ENCODE measurements around the gene CHTOP.

The CHTOP gene

GRCh38 chr1:153612755-153613331, 21.0 kb upstream of the CHTOP start, which contains the start of gene S100A16 (continued):
- TF ChIP-seq ZNF548 (tag by site-specific recombination; IDR thresholded peaks at IDR 0.05) (no peak), KLF1 (tag by site-specific recombination; IDR thresholded peaks at IDR 0.05) (peak; percentile 74), ZNF433 (tag by site-specific recombination; IDR thresholded peaks at IDR 0.05; ENCODE audit: low read depth) (no peak), REPIN1 (tag by site-specific recombination; IDR thresholded peaks at IDR 0.05; ENCODE audit: low read depth) (no peak), ZNF660 (tag by site-specific recombination; IDR thresholded peaks at IDR 0.05) (no peak), ZNF214 (tag by site-specific recombination; IDR thresholded peaks at IDR 0.05; ENCODE audit: borderline replicate concordance) (no peak), ZNF311 (tag by site-specific recombination; IDR thresholded peaks at IDR 0.05; ENCODE audit: borderline replicate concordance) (no peak), ZNF169 (tag by site-specific recombination; IDR thresholded peaks at IDR 0.05) (no peak), GLIS2 (tag by site-specific recombination; IDR thresholded peaks at IDR 0.05) (0 out of 2 replicates have a peak, but pooled peaks have one; percentile 3), ZNF354C (tag by site-specific recombination; IDR thresholded peaks at IDR 0.05; ENCODE audit: borderline replicate concordance, low read depth) (no peak), ZNF416 (tag by site-specific recombination; IDR thresholded peaks at IDR 0.05) (no peak), ZNF747 (tag by site-specific recombination; IDR thresholded peaks at IDR 0.05) (no peak), ZNF341 (tag by site-specific recombination; IDR thresholded peaks at IDR 0.05; ENCODE audit: low read depth) (peak; percentile 28; the same call in 1 of the 2 replicates)
- TF ChIP-seq, protein P1, sequence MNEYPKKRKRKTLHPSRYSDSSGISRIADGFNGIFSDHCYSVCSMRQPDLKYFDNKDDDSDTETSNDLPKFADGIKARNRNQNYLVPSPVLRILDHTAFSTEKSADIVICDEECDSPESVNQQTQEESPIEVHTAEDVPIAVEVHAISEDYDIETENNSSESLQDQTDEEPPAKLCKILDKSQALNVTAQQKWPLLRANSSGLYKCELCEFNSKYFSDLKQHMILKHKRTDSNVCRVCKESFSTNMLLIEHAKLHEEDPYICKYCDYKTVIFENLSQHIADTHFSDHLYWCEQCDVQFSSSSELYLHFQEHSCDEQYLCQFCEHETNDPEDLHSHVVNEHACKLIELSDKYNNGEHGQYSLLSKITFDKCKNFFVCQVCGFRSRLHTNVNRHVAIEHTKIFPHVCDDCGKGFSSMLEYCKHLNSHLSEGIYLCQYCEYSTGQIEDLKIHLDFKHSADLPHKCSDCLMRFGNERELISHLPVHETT (tag by site-specific recombination; IDR thresholded peaks at IDR 0.05): no peak

DNA sequence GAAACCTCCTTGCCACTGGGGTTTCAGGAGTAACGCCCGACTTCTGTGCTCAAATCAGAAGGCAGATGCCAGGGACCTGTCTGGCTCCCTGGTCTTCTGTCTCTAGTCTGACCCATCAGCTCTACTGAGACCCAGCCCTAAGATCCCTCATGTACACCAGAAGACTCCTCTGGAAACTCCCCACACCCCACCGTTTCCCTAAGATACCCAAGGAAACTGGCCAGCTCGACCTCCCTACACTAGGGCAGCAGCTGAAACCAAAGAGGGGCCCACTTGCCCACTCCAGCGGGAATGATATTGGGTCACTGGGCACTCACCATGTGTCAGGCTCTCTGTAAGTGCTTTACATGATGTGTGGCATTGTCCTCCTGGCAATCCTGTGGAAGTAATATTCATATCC, 20.5 kb upstream of the CHTOP start:
- Histone ChIP-seq H3K9me3 (ENCODE audit: control insufficient read depth, insufficient read depth, low read depth, low read length) (no peaks in the 10 kb centered on the region), H3K36me3 (ENCODE audit: control insufficient read depth in 2 of 2, insufficient read depth in 1 of 2, low read length in 2 of 2) (peaks cover 0 to 3% of the 10 kb centered on the region in 2 experiments; a peak in 1 of 3 replicates), H3K4me1 (ENCODE audit: control insufficient read depth, insufficient read depth, low read length) (no peaks in the 10 kb centered on the region), H3K27ac (ENCODE audit: extremely low read depth, low read depth, low read length) (no peak overlapping the region), H3K4me3 (ENCODE audit: low read depth, low read length) (no peak overlapping the region)
- ChIA-PET CTCF (interaction anchor here (1.0 to 4.8 kb wide), 2 partner anchors 14 to 41 kb away, joined by 3 to 28 read pairs; partner anchors contain the start of genes S100A1 and S100A13), POLR2A (interaction anchor here (1.9 to 3.3 kb wide), 2 partner anchors 14 to 20 kb away, joined by 10 to 24 read pairs; partner anchors contain the start of genes CHTOP, S100A1 and S100A13)
- TF ChIP-seq EGR2 (tag by site-specific recombination; IDR thresholded peaks at IDR 0.05; ENCODE audit: low read depth) (no peak), BCL11A (tag by site-specific recombination; IDR thresholded peaks at IDR 0.05; ENCODE audit: low read depth) (no peak), GLIS1 (tag by site-specific recombination; IDR thresholded peaks at IDR 0.05) (no peak), IKZF3 (tag by site-specific recombination; IDR thresholded peaks at IDR 0.05) (no peak), ZNF670 (tag by site-specific recombination; IDR thresholded peaks at IDR 0.05; ENCODE audit: low read depth) (no peak), ZNF521 (tag by site-specific recombination; IDR thresholded peaks at IDR 0.05) (no peak), ZBTB1 (tag by site-specific recombination; IDR thresholded peaks at IDR 0.05) (no peak), ZSCAN4 (tag by site-specific recombination; IDR thresholded peaks at IDR 0.05) (no peak), SCRT1 (tag by site-specific recombination; IDR thresholded peaks at IDR 0.05; ENCODE audit: borderline replicate concordance) (no peak), ZNF513 (tag by site-specific recombination; IDR thresholded peaks at IDR 0.05) (no peak), ZNF654 (tag by site-specific recombination; IDR thresholded peaks at IDR 0.05; ENCODE audit: low read depth) (no peak), SCRT2 (tag by site-specific recombination; IDR thresholded peaks at IDR 0.05) (no peak)
- TF ChIP-seq, protein P2, sequence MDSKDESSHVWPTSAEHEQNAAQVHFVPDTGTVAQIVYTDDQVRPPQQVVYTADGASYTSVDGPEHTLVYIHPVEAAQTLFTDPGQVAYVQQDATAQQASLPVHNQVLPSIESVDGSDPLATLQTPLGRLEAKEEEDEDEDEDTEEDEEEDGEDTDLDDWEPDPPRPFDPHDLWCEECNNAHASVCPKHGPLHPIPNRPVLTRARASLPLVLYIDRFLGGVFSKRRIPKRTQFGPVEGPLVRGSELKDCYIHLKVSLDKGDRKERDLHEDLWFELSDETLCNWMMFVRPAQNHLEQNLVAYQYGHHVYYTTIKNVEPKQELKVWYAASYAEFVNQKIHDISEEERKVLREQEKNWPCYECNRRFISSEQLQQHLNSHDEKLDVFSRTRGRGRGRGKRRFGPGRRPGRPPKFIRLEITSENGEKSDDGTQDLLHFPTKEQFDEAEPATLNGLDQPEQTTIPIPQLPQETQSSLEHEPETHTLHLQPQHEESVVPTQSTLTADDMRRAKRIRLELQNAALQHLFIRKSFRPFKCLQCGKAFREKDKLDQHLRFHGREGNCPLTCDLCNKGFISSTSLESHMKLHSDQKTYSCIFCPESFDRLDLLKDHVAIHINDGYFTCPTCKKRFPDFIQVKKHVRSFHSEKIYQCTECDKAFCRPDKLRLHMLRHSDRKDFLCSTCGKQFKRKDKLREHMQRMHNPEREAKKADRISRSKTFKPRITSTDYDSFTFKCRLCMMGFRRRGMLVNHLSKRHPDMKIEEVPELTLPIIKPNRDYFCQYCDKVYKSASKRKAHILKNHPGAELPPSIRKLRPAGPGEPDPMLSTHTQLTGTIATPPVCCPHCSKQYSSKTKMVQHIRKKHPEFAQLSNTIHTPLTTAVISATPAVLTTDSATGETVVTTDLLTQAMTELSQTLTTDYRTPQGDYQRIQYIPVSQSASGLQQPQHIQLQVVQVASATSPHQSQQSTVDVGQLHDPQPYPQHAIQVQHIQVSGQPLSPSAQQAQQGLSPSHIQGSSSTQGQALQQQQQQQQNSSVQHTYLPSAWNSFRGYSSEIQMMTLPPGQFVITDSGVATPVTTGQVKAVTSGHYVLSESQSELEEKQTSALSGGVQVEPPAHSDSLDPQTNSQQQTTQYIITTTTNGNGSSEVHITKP (tag by site-specific recombination; IDR thresholded peaks at IDR 0.05): no peak
- TF ChIP-seq, protein P3, sequence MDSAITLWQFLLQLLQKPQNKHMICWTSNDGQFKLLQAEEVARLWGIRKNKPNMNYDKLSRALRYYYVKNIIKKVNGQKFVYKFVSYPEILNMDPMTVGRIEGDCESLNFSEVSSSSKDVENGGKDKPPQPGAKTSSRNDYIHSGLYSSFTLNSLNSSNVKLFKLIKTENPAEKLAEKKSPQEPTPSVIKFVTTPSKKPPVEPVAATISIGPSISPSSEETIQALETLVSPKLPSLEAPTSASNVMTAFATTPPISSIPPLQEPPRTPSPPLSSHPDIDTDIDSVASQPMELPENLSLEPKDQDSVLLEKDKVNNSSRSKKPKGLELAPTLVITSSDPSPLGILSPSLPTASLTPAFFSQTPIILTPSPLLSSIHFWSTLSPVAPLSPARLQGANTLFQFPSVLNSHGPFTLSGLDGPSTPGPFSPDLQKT (IDR thresholded peaks at IDR 0.05; ENCODE audit: borderline replicate concordance, low read depth, low read length): no peak
